ENCODE results near the gene RNF220.
A peak's percentile ranks its signal among the peaks of the same experiment; 100 is the strongest.

The RNF220 gene

GRCh38 chr1:44616991-44617702 is 212.1 kb downstream of the RNF220 start:
- no peak for DNase-seq

DNA sequence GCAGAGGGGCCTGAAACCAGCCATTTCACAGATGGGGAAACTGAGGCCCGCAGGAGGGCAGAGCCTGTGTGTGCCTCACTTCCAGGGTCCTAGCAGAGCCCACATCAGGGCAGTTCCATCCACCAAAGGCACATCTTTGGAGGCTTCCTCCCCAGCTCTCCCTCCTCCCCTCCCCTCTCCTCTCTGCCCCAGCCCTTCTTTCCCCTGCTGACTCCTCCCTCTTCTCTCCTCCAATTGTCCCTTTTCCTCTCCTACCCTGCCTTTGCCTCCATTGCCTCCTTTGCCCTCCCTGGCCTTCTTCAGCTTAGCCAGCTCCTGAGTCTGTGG is 212.6 kb downstream of the RNF220 start:
- DNase-seq = no peak

DNA sequence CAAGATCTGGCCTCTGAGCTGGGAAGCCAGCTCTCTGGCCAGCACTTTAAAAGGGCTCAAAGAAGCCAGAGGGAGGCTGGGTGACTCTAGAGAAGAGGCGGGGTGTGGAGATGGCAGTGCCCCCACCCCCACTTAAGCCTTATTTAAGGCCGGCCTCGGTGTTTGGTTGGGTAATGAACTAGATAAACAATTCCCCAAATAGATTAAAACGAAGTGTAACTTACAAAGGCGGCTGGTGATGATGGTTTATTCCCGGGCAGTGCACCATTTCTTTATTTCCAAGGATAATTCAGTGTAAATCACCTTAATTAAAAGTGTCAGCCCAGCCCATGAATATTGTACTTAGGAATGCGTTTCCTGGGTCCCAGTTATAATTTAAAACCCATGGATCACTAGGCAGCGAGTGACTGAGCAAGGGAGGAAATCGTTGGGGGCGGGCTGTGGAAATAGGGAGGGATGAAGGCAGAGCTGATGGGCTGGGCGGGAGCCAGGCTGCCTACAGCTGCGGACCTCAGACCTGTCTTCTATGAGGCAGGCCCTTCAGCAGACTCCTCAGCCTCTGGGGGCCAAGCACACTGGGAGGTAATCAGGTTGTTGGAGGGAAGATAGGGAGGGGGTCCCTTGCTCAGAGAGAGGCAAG is 214.3 kb downstream of the RNF220 start:
- no peak for DNase-seq

DNA sequence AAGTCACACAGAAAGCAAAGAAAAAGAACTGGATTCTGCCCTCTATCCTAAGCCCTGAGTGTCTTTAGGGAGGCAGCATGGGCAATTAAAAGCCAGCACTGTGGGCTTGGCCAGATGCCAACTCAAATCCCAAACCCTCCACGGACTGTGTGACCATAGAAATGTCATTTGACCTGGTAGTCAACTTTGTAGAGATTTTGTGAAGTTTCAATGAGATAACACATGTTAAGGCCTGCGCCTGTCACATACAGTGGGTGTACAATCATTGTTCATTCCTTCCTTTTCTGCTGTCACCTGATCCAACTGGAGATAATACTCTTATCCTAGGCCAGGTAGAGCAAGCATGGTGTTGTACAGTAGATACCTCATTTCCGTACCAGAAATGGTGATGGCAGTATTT is 215.0 kb downstream of the RNF220 start:
- DNase-seq = no peak

DNA sequence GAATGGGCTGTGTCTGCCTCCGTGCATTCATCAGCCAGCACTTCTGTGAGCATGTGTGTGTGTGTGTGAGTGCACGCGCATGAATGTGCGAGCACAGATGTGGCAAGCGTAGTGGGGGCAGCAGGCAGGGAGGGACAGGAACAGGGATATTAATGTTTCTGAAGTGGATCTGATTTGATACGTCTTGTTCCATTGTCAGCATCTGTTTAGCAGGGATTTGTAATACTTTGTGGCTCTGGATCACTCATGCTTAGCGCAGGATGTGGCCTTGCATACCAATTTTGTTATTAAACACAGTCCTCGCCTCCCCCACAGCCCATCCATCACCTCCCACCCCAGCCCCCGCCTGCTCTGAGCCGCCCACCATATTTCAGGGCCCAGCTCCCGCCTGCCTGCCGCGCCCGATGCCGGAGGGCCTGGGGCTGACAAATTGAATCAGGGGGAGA is 216.8 kb downstream of the RNF220 start:
- no peak for DNase-seq

GRCh38 chr1:44624268-44624901 is 219.3 kb downstream of the RNF220 start:
- DNase-seq = no peak

- DNase-seq = no peak
These were observed 220.3 kb downstream of the RNF220 start for GRCh38 chr1:44625348-44625747.

- no peak for DNase-seq
These were observed 224.1 kb downstream of the RNF220 start for GRCh38 chr1:44628962-44629756.

DNA sequence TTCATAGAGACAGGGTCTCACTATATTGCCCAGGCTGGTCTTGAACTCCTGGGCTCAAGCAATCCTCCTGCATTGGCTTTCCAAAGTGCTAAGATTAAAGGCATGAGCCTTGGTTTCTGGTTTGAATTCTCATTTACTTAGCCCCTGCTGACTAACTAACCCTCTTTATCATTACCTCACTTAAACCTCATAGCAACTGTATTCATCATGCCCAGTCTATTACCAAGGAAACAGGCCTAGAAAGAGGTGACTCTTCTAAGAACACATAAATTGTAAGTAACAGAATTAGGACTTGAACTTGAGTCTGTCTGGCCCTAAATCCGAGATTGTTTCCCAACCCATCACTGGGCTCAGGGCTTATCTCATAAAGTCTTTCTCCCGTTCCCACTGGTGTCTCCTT is 225.1 kb downstream of the RNF220 start:
- no peak for DNase-seq

GRCh38 chr1:44631333-44631646 is 226.2 kb downstream of the RNF220 start:
- no peak for DNase-seq

DNA sequence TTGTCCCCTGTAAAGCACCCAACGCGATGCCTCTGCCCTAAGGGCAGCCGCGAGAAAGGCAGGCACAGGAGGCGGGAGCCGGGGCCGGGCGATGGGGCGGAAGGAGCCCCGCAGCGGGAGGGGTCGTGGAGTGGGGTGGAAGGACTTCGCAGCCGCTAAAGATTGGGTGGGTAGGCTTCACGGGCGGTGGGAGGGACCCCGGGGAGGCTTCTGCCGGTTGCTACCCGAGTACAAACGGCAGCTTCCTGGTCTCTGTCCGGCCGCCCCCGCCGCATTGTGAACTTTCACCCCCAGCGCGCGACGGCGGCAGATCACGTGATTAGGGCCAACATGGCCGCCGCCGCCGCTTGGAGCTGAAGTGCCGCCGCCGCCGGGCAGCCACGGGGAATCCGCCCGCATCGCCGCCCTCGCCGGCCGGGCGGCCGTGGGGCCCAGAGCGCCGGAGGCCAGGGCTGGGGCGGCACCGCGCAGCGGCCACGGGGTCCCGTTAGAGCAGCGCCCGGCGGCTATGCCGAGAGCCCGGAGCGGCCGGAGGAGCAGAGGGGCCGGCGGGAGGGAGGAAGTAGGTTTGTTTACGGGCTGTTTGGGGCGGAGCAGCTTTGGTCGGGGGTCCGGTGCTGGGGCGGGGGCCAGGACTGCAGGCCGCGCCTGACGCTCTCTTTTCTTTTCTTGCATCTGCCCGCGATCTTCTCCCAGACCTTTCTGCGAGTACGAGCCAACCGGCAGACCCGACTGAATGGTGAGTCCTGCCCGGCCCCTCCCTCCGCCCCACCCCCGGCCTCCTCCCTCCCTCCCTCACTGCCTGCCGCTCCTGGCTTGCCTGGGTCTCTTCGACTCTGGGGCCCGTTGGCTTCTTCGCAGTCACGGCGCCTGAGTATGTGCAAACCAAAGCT is 226.8 kb downstream of the RNF220 start:
- peak; percentile 88 for DNase-seq

DNA sequence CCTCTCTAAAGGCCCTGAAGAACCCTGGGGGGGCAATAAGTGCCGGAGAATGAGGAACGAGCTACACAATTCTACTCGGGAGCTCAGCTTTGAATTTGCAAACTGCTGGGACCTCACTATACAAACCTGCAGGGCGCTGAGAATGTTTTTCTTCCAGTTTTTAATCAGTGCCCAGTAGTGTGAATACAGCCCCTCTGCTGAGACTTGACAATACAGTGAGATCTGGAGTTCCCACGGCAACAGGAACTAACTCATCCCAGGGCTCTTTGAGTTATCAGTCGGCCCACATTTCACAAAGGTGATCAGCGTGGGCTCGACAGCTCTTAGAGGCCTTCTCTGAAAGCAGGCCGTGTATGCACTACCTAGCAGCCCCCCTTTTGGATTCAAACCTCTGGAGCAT is 227.5 kb downstream of the RNF220 start:
- no peak for DNase-seq

GRCh38 chr1:44634606-44635189 is 229.6 kb downstream of the RNF220 start:
- no peak for DNase-seq

DNA sequence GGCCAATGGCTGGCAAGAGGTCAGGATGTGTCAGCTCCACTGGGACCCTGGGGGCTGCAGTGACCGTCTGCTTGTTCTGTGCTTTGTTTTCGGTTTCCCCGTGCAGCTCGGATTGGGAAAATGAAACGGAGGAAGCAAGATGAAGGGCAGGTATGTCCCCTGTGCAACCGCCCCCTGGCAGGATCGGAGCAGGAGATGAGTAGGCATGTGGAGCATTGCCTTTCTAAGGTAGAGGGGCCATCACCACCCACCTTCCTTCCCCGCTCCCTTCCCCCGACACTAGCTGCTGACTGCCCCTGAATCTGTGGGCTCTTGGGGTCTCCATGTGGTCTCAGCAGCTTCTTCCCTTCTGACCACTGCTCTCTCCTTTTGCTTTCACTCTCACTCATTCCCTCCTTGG is 230.4 kb downstream of the RNF220 start:
- no peak for DNase-seq

- no peak for DNase-seq
These were observed 231.1 kb downstream of the RNF220 start for GRCh38 chr1:44636083-44636687.

- DNase-seq = no peak
These were observed 231.9 kb downstream of the RNF220 start for GRCh38 chr1:44636688-44637598.

DNA sequence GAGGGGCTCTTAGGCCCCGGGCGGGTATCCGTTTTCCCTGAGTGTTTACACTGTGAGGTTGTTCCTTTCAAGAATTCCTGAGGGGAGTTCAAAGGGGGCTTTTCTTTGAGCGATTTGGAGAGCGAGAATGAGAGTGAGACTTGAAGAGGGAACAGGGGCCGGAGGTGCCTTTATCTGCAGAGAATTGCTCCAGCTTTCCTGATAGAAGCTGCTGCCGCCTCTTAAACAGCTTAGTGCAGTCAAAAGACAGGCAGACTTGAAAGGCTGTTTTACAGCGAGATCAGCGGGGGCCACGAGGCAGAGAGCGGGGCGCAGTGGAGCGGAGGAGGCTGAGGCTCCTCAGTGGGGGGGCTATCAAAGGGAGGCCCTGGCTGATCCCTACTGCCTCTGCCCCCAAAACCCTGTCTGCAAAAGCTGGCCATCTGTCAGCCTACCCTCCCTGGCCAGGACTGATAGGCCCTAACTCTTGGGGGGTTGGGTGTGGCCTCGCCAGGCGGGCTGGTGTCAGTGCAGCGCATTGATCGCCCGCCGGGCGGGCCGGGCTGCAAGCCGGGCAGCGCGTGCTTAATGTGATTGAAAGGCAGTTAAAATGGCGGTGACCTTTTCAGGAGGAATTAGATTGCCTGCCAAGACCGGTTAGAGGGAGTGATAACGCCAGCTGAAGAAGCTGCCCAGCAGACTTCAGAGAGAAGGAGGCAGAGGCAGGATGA is 232.8 kb downstream of the RNF220 start:
- no peak for DNase-seq

DNA sequence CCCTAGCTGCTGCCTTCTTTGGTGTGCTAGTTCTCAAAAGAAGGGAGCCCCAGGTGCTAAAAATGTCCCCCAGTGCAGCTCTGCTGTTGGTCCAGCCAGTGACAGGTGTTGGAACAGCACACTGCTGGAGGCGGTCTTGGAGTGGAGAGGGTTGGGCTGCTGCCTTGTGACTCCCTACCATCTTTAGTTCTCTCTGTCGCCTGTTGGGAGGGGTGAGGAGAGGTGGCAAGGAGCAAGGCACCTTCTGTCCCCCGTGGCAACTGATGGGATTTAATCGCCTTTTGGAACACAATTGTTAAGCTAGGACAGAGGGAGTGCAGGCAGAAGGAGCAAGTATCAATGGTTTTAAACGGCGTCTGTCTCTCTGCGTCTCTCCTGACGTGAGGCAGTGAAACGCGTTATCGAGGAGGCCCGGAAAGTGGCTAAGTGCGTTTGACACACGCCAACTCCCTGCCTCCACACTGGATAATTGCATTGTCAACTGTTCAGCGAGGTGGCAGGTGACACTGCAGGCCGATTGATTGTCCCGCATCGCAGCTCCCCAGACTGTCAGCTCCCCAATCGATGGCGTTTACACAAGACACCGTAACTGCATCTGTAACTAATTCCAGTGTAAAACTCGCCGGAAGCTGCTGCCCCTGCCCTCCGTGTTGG is 235.3 kb downstream of the RNF220 start:
- DNase-seq = peak; percentile 75

Data from NCI-H774 (cell line).